Mononuclear cell (primary cell): Measurements from ENCODE around the gene RERE. TPM values are rescaled to one million over a fixed set of nuclear protein-coding genes. Genes with fewer than 3 reads are reported as not detected.

ENCODE experiments used
- H3K27me3 ChIP-seq: 2 replicates; pipeline ENCODE4 v1.6.0; 2011; ENCODE audit warnings: low read length, control low read depth; ENCODE audit not compliant: insufficient read depth
- H3K4me1 ChIP-seq: 2 replicates; pipeline ENCODE4 v1.5.1; 2011; ENCODE audit warnings: mild to moderate bottlenecking, low read length, control low read depth; ENCODE audit not compliant: insufficient read depth
- H3K4me3 ChIP-seq: 2 replicates; pipeline ENCODE4 v1.5.1; 2011; ENCODE audit warnings: mild to moderate bottlenecking, low read length, moderate library complexity
- H3K9me3 ChIP-seq: 2 replicates; pipeline ENCODE4 v1.5.1; 2011; ENCODE audit warnings: low read depth, mild to moderate bottlenecking, control low read depth, low read length
- total RNA-seq: library from RNA; depleted of rRNA; stranded (reverse); fragments of >200 nt; gene quantifications from one replicate; pipeline ENCODE4 v1.2.3, GENCODE V29; 2012

The RERE gene
- total RNA-seq, 1 donor = 60.7 TPM

DNA sequence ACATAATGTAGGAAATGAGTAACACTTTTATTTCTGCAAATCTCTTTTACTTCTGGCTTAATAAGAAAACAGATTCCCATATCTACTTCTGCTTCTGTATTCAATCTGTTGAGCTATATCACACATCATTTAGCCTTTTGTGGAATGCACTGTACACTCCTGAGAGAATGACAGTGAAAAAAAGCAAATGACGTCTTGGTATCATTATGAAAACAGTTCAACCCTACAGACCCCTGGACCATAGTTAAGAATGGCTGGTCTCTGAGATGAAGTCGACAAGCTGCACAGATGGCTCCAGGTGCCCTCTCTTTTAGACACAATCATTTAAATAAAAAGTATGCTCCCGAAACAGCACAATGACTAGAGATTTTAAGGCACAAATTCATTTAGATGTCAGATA is 247.0 kb downstream of the RERE start:
- Histone ChIP-seq H3K4me1 (no peaks in the 10 kb centered on the region), H3K9me3 (no peaks in the 10 kb centered on the region), H3K27me3 (no peaks in the 10 kb centered on the region), H3K4me3 (no peak overlapping the region)

DNA sequence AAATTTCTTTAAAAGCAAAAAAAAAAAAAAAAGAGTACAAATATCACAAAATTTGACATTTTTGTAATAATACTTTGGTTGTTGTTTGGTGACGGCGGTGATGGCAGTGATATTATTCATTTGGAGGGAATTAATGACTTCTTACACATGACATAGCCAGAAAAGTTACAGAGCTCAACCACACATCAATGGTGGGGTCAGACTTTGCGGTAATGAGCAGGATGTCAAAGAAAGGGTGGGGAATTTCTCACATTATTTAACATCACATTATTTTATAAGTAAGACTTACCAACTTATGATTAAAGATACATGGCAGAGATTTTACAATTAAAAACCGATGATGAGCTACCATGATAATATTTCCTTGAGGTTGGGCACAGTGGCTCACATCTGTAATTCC is 248.2 kb downstream of the RERE start:
- Histone ChIP-seq H3K27me3 (no peaks in the 10 kb centered on the region), H3K4me1 (no peaks in the 10 kb centered on the region), H3K4me3 (no peak overlapping the region), H3K9me3 (no peaks in the 10 kb centered on the region)

DNA sequence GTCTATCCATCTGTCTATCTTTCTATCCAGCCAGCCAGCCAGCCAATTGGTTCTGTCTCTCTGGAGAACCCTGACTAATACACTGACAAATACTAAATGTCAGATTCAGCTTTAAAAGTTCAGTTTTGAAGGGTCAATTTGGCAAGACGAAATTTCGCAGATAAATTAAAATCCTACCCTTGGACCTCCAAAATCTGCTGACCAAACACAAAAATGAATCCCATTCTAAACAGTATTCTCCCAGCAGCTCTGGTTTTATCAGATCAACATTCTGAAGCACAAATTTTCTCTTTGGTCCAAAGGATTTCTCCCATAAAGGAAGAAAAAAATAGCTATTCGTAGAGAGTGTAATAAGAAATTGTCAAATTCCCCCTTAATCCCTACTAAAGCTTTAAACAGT is 248.6 kb downstream of the RERE start:
- Histone ChIP-seq H3K4me1 (no peaks in the 10 kb centered on the region), H3K4me3 (no peak overlapping the region), H3K27me3 (no peaks in the 10 kb centered on the region), H3K9me3 (no peaks in the 10 kb centered on the region)

DNA sequence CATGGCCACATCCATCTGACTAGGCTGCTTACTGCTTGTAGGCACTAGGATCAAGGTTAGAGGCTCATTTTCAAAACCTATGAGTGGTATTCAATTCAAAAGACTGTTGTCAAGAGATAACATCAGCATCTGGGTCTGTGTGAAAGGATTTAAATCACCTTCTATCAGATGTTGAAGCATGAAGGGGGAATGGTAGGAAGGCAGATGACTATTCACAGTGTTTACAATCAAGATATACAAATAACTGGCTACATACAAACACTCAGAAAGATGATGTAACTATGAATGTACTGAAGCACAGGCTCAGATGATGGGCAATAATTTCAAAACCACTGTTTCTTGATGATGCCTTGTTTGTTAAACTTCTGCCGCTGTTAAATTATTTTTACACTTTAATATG is 250.3 kb downstream of the RERE start:
- H3K4me1 ChIP-seq = peaks cover 3% of the 10 kb centered on the region
- no peaks in the 10 kb centered on the region for H3K9me3 ChIP-seq
- no peaks in the 10 kb centered on the region for H3K27me3 ChIP-seq
- H3K4me3 ChIP-seq = no peak overlapping the region

DNA sequence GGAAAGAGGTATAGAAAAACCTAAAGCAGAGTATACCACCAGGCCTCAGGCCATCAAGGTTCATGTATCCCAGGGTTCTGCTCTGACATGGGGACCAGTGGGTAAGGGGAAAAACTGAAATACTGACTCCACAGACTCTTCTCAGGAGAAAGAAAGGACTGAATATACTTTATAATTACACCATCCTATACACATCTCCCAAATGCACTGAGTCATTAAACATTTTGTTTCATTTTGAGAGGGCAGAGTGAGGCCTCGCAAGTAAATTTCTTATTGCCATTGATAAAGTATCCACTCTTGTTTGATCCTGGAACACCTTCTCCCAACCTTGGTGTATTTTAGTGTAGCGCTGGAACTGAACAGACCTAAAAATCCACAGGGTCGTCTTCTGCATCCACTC is 251.6 kb downstream of the RERE start:
- Histone ChIP-seq H3K27me3 (no peaks in the 10 kb centered on the region), H3K9me3 (no peaks in the 10 kb centered on the region), H3K4me1 (peaks cover 3% of the 10 kb centered on the region), H3K4me3 (no peak overlapping the region)

DNA sequence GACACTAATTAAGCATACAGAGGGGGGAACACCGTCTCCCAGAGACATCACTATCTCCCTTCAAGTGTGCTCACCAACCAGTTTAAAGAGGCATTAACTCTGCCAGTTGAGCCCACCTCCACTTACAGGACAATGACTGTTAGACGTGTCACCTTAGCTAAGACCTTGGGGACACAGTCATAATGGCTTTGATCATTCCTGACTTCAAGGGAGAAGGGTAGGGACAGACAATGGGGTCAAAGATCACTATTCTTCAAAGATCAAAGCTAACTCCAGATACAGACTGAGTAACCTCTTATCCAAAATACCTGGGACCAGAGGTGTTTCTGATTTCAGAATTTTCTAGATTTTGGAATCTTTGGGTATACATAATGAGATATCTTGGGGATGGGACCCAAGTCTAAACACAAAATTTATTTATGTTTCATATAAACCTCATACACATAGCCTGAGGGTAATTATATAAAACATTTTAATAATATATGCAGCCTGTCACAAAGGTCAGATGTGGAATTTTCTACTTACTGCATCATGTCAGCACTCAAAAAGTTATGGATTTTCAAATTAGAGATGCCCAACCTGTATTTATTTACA is 253.4 kb downstream of the RERE start:
- H3K4me3 ChIP-seq = no peak overlapping the region
- peaks cover 3% of the 10 kb centered on the region for H3K4me1 ChIP-seq
- H3K9me3 ChIP-seq = no peaks in the 10 kb centered on the region
- no peaks in the 10 kb centered on the region for H3K27me3 ChIP-seq

DNA sequence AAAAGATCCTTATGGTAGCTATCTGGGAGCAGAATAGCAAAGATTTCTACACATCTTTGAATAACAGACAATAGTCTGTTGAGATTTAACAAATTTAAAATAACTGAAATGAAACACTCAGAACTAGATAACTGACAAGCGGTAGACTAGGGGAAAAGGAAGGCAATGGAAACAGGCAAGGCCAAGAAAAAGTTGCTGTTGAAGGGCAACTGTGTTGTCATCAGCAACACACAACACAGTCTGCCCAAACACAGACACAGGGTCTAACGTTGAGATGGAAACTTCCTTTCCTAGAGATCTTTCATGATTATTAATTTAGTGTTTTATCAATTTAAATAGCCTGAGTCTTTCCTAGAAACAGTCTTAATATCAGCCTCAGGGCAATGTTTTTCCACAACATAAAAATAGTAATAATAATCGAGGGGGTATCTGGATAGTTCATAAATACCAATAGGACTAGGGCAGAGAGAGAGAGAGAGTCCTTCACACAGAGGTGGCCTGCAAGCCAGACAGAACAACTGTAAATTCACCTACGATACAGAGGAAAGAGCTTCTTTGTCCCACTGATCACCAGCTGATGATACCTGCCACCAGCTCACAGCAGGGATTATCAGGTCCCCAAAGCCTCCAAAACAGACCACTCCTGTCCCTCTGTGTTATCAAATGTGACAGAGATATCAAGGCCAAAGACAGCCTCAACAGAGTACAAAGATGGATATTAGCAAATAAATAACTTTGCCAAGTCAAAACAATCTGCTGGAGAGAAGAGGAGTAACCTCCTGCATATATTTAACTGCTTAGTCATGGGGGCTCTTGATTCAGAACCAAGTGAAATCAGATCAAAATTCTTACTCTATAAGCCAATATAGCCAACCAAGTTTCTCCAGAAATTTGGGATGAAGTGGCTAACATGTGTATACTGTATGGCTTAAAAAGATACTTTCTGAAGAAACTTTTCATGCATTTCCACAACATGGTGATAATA is 254.3 kb downstream of the RERE start:
- Histone ChIP-seq H3K4me3 (no peak overlapping the region), H3K4me1 (peaks cover 3% of the 10 kb centered on the region), H3K9me3 (no peaks in the 10 kb centered on the region), H3K27me3 (no peaks in the 10 kb centered on the region)

DNA sequence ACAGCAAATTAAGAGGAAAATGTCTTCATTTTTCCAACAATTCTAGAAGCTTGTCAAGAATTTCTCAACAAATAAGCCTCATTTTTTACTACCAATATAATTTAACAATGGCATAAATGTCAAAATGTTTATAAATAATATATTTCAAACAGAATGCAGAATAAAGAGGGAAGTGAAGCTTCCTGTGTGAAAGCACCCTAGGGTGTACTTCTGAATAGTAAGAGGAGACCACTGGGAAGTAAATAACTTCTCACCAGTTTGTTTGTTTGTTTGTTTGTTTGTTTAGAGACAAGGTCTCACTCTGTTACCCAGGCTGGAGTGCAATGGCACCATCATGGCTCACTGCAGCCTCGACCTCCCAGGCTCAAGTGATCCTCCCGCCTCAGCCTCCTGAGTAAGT is 255.2 kb downstream of the RERE start:
- Histone ChIP-seq H3K9me3 (no peaks in the 10 kb centered on the region), H3K4me1 (peaks cover 3% of the 10 kb centered on the region), H3K27me3 (no peaks in the 10 kb centered on the region), H3K4me3 (no peak overlapping the region)

DNA sequence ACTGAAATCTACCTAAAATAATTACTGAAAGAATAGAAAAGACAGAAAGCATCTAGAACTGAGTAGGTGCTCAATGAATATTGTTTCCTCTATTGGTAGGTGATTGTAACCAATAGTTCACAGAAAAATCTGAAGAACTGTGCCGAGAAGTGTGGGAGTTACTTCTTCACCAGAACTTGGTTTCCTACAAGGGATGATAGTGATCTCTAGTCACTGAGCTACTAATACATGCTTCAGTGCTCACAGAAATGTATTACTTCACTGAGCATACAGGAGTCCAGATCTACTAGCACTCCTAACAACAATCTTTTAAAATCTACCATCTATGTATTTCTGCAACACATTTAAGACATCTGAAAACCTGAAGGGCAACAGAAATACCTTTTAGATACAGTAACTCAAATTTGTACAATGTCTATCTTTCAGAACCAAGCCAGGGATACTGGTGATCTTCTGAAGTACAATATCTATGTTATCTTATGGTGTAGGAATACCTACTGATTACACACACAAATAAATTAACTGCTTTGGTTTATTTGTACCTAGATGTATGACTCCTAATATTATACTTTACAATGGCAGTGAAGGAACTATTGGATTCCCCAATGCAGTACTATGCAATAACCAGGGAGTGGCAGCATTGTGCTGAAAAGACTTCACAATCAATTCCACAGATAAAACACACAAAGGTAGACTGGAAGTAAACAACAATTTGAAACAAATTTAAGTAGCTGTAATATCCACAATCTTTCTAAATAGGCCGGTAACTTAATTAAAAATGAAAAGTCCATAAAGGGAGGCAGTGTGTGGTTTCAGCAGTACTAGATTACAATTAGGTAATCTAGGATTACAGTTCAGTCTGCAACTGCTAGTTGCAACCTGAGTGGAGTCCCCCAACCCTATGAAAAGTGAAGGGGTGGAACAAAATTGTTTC is 256.6 kb downstream of the RERE start:
- Histone ChIP-seq H3K27me3 (no peaks in the 10 kb centered on the region), H3K9me3 (no peaks in the 10 kb centered on the region), H3K4me1 (peaks cover 3% of the 10 kb centered on the region), H3K4me3 (no peak overlapping the region)

DNA sequence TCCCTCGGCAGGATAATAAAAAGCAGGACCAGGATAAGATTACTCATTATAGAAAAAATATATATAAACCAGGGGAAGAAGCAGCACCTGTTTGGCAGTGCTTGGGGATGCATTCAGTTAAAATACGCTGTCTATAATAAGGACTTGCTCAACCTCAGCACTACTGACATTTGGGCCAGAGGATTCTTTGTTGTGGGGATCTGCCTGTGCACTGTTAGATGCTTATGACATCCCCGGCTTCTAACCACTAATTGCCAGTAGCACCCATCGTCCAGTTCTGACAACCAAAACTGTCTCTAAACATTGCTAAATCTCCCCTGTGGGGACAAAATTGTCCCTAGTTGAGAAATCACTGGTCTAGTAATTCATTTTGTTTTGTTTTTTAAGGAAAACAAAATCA is 257.4 kb downstream of the RERE start:
- Histone ChIP-seq H3K4me3 (no peak overlapping the region), H3K9me3 (no peaks in the 10 kb centered on the region), H3K27me3 (no peaks in the 10 kb centered on the region), H3K4me1 (peaks cover 3% of the 10 kb centered on the region)

DNA sequence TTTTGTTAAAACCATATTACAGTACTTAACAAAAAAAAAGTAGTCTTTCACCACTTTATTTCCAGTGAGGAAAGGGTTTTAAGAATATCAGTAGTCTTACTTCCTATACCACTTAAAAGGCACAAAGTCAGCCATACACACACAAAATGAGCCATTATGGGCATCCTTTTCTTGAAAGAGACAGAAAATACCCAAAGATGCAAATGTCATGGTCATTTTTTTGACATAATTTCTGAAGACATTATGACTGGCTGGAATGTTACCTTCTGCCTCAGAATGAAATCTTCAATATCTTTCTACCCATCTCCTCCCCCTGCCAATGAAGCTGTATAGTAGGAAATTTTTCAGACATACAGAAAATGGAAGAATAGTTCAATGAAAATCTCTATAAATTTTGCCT is 261.9 kb downstream of the RERE start:
- Histone ChIP-seq H3K9me3 (no peaks in the 10 kb centered on the region), H3K4me3 (no peak overlapping the region), H3K4me1 (no peaks in the 10 kb centered on the region), H3K27me3 (no peaks in the 10 kb centered on the region)

DNA sequence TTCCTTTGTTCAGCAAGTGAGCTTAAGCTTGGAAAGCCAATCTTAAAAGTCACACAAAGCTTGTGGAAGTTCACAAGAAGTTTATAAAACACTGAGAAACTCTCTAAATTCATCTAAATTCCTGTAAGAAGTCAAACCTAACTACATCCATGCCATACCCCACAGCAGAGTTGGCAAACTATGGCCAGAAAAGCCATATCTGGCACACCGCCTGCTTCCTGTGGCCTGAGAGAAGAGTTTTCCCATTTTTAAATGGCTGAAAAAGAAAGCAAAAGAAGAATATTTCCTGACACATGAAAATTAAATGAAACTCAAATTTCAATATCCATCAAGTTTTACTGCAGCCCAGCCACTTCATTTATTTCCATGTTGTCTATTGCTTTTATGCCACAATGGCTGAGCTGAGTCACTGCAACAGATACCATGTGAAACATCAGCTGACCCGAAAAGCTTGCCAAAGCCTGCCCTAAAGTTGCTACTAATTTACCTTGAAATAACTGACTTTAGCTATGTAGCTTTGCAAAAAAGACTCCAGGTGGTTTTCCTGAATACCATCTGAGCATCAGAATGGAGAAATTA is 262.4 kb downstream of the RERE start:
- Histone ChIP-seq H3K27me3 (no peaks in the 10 kb centered on the region), H3K4me3 (no peak overlapping the region), H3K9me3 (no peaks in the 10 kb centered on the region)

DNA sequence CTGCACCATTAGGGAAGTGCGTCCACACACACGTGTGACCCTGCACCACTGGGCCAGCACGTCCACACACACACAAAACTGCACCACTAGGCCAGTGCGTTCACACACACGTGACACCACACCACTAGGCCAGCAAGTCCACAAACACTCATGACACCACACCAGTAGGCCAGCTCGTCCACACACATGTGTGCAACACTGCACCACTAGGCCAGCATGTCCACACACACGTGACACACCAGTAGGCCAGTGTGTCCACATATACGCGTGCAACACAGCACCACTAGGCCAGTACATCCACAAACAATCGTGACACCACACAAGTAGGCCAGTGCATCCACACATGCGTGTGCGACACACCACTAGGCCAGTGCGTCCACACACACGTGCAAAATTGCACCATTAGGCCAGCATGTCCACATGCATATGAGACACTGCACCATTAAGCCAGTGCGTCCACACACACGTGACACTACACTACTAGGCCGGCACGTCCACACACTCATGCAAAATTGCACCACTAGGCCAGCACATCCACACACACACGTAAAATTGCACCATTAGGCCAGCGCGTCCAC is 264.5 kb downstream of the RERE start:
- H3K4me1 ChIP-seq = no peaks in the 10 kb centered on the region
- no peaks in the 10 kb centered on the region for H3K9me3 ChIP-seq
- H3K27me3 ChIP-seq = no peaks in the 10 kb centered on the region

More for the DNA sequence above, 262.4 kb downstream of the RERE start:
- no peaks in the 10 kb centered on the region for H3K4me1 ChIP-seq

DNA sequence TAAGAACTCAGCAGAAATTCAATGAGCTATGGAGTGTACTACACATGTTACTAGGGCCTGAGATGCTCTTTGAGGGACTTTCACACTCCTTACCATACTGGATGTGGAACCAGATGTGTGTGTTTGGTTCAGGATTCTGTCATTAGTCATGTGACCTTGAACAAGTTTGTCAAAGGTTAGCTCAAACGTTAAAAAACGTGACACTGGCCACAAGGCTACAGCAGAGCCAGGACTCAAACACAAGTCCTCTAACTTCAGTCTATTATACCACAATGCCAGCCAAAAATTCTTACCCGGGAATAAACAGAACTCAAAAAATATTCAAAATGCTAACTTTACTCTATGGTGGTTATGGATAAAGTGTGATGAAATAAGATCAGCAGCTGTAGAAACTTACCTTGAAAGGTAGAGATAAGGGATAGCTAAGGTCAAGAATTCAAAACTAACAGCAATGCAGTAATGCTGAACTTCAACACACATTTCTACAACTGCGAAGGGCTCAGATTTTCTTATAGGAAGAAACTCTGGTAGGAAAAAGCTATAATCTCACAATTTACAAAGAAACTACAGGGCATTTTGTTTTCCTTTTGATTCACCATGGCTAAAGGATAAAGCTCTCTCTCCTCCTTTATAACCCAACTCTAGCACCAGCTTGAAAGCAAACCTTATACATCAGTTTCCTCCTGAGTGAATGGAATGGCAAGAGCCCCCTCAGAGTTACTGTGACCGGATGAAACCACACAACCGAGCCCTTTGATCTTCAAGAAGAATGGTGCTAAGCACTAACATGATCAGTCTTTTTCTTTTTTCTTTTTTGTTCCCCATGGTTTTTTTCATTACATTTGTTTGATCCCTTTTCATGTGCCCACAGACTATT is 265.6 kb downstream of the RERE start:
- Histone ChIP-seq H3K4me3 (no peak overlapping the region), H3K9me3 (no peaks in the 10 kb centered on the region), H3K27me3 (no peaks in the 10 kb centered on the region), H3K4me1 (no peaks in the 10 kb centered on the region)

More for the DNA sequence above, 264.5 kb downstream of the RERE start:
- no peak overlapping the region for H3K4me3 ChIP-seq
